WTC11 (cell line): ENCODE data around the gene MEX3D. TPM values are rescaled to one million over a fixed set of nuclear protein-coding genes. Genes with fewer than 3 reads are reported as not detected.

Experiments
- ATAC-seq: fragments of 200-7000 bp; cut with Tn5 transposase; 2 replicates; pipeline ENCODE4 v1.10.0; 2021; ENCODE audit warnings: mild to moderate bottlenecking, moderate library complexity
- CTCF ChIA-PET: fragments of 300-600 bp; sonication (Branson Sonifier 250); formaldehyde crosslinking; loops from one replicate; lab custom pipeline; 2021; ENCODE audit warnings: antibody characterized with exemption; lab: Charles Lee
- POLR2A ChIA-PET: fragments of 350-600 bp; sonication (Branson Sonifier 250); formaldehyde crosslinking; loops from one replicate; lab custom pipeline; 2021; ENCODE audit warnings: antibody characterized with exemption; lab: Charles Lee
- DNase-seq: peaks from one replicate; pipeline ENCODE4 v3.0.0; 2021; ENCODE audit warnings: low spot score
- H3K27ac Mint-ChIP-seq: 2 replicates; pipeline ENCODE4 v1.8.0; 2021; ENCODE audit warnings: mixed read lengths
- H3K27me3 Mint-ChIP-seq: 2 replicates; pipeline ENCODE4 v1.8.0; 2021; ENCODE audit warnings: low read depth, mild to moderate bottlenecking, moderate library complexity, mixed read lengths
- H3K36me3 Mint-ChIP-seq: 2 replicates; pipeline ENCODE4 v1.8.0; 2021; ENCODE audit warnings: mixed read lengths
- H3K4me1 Mint-ChIP-seq: 2 replicates; pipeline ENCODE4 v1.8.0; 2022; ENCODE audit warnings: mixed read lengths
- H3K4me3 Mint-ChIP-seq: 2 replicates; pipeline ENCODE4 v1.8.0; 2021; ENCODE audit warnings: mild to moderate bottlenecking, moderate library complexity, mixed read lengths
- H3K9me3 Mint-ChIP-seq: 2 replicates; pipeline ENCODE4 v1.8.0; 2021; ENCODE audit warnings: mixed read lengths
- ATF2 ChIP-seq: sonication (generic); formaldehyde crosslinking; IDR thresholded peaks from 2 replicates; pipeline ENCODE4 v1.8.1; 2022; ENCODE audit warnings: low read depth, missing genetic modification reagents, borderline replicate concordance
- CREB1 ChIP-seq: sonication (generic); formaldehyde crosslinking; IDR thresholded peaks from 2 replicates; pipeline ENCODE4 v1.8.0; 2023; ENCODE audit warnings: mild to moderate bottlenecking, missing genetic modification reagents
- FOXP1 ChIP-seq: sonication (generic); formaldehyde crosslinking; IDR thresholded peaks from 2 replicates; pipeline ENCODE4 v1.8.0; 2022; ENCODE audit warnings: missing genetic modification reagents, mild to moderate bottlenecking, moderate library complexity, borderline replicate concordance
- IRF2 ChIP-seq: sonication (generic); formaldehyde crosslinking; IDR thresholded peaks from 2 replicates; pipeline ENCODE4 v1.8.0; 2022; ENCODE audit warnings: low read depth, missing genetic modification reagents, borderline replicate concordance
- JUN ChIP-seq: sonication (generic); formaldehyde crosslinking; IDR thresholded peaks from 2 replicates; pipeline ENCODE4 v1.8.0; 2023; ENCODE audit warnings: mild to moderate bottlenecking, missing genetic modification reagents
- MXD4 ChIP-seq: fragments of 250-450 bp; sonication (Bioruptor Pico); IDR thresholded peaks from 2 replicates; pipeline ENCODE4 v1.8.0; 2021; ENCODE audit warnings: mild to moderate bottlenecking, moderate library complexity, borderline replicate concordance
- MYBL2 ChIP-seq: sonication (generic); formaldehyde crosslinking; IDR thresholded peaks from 2 replicates; pipeline ENCODE4 v1.8.1; 2023; ENCODE audit warnings: mild to moderate bottlenecking, moderate library complexity, missing genetic modification reagents
- PRRX2 ChIP-seq: fragments of 250-450 bp; sonication (Bioruptor Pico); IDR thresholded peaks from 2 replicates; pipeline ENCODE4 v1.8.0; 2021; ENCODE audit warnings: mild to moderate bottlenecking
- RORB ChIP-seq: fragments of 250-450 bp; sonication (Bioruptor Pico); IDR thresholded peaks from 2 replicates; pipeline ENCODE4 v1.9.0; 2021; ENCODE audit warnings: mild to moderate bottlenecking
- SMAD3 ChIP-seq: sonication (generic); formaldehyde crosslinking; IDR thresholded peaks from 2 replicates; pipeline ENCODE4 v1.8.0; 2022; ENCODE audit warnings: missing genetic modification reagents, mild to moderate bottlenecking, borderline replicate concordance
- SMAD4 ChIP-seq: sonication (generic); formaldehyde crosslinking; IDR thresholded peaks from 2 replicates; pipeline ENCODE4 v1.8.0; 2022; ENCODE audit warnings: mild to moderate bottlenecking, missing genetic modification reagents
- SP1 ChIP-seq: sonication (generic); formaldehyde crosslinking; conservative IDR thresholded peaks from 2 replicates; pipeline ENCODE4 v1.8.1; 2022; ENCODE audit warnings: missing genetic modification reagents
- TEAD1 ChIP-seq: sonication (generic); formaldehyde crosslinking; IDR thresholded peaks from 2 replicates; pipeline ENCODE4 v1.8.0; 2022; ENCODE audit warnings: mild to moderate bottlenecking, missing genetic modification reagents
- ZNF121 ChIP-seq: sonication (generic); formaldehyde crosslinking; IDR thresholded peaks from 2 replicates; pipeline ENCODE4 v1.8.0; 2023; ENCODE audit warnings: missing genetic modification reagents
- ZNF423 ChIP-seq: fragments of 250-450 bp; sonication (Bioruptor Pico); IDR thresholded peaks from 2 replicates; pipeline ENCODE4 v2.1.2; 2022; ENCODE audit warnings: mild to moderate bottlenecking, moderate library complexity
- ZNF671 ChIP-seq: fragments of 250-450 bp; sonication (Bioruptor Pico); IDR thresholded peaks from 2 replicates; pipeline ENCODE4 v1.8.0; 2021; ENCODE audit warnings: mild to moderate bottlenecking
- total RNA-seq: library from RNA; stranded (reverse); gene quantifications from 3 replicates; pipeline ENCODE4 v1.2.3, GENCODE V29; 2021
- TF ChIP-seq, protein P1 (sequence below): sonication (generic); formaldehyde crosslinking; IDR thresholded peaks from 2 replicates; pipeline ENCODE4 v1.8.0; 2022; ENCODE audit warnings: mild to moderate bottlenecking, missing genetic modification reagents
- TF ChIP-seq, protein P2 (sequence below): fragments of 250-450 bp; sonication (Bioruptor Pico); IDR thresholded peaks from 2 replicates; pipeline ENCODE4 v1.9.0; 2021; ENCODE audit warnings: moderate library complexity, mild to moderate bottlenecking, inconsistent platforms, borderline replicate concordance

MEX3D gene
- total RNA-seq, 1 experiment from 2014 or later = 69.5 TPM

DNA sequence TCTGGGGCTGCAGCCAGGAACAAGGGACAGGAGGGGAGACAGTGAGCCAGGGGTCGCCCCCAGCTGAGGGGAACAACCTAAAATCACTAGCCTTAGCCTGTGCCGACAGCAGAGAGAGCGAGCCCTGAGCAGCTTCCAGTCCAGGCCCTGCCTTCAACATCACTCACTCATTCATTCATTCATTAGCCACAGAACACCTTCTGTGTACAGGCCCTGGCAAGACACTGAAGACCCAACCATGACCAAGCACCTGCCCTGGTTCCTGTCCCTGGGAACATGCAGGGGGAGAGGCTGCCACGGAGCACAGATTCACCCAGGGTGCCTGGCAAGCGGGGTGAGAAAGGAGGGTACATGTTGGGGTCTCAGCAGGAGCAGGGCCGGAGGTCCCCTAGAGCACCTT lies 4.9 kb downstream of the MEX3D start:
- ATAC-seq = no peak
- DNase-seq = no peak
- Mint-ChIP-seq H3K4me3 (no peak overlapping the region), H3K27ac (no peak overlapping the region), H3K36me3 (peaks cover 5% of the 10 kb centered on the region; the same call in 1 of the 2 replicates), H3K9me3 (no peaks in the 10 kb centered on the region), H3K27me3 (no peaks in the 10 kb centered on the region), H3K4me1 (no peaks in the 10 kb centered on the region)
- POLR2A ChIA-PET = interaction anchor here (0.6 kb wide), 1 partner anchor 804 kb away, joined by 4 read pairs; no protein-coding TSS in a partner anchor
- CTCF ChIA-PET = interaction anchor here (1.0 to 1.4 kb wide), 2 partner anchors 12 to 17 kb away, joined by 3 read pairs; no protein-coding TSS in a partner anchor
- TF ChIP-seq SMAD4 (CRISPR knock-in tag) (no peak), MYBL2 (CRISPR knock-in tag) (no peak), TEAD1 (CRISPR knock-in tag) (no peak), FOXP1 (CRISPR knock-in tag) (no peak), PRRX2 (CRISPR knock-in tag) (no peak), ZNF423 (no peak)
- TF ChIP-seq, protein P1, sequence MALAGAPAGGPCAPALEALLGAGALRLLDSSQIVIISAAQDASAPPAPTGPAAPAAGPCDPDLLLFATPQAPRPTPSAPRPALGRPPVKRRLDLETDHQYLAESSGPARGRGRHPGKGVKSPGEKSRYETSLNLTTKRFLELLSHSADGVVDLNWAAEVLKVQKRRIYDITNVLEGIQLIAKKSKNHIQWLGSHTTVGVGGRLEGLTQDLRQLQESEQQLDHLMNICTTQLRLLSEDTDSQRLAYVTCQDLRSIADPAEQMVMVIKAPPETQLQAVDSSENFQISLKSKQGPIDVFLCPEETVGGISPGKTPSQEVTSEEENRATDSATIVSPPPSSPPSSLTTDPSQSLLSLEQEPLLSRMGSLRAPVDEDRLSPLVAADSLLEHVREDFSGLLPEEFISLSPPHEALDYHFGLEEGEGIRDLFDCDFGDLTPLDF (CRISPR knock-in tag) = no peak
- TF ChIP-seq, protein P2, sequence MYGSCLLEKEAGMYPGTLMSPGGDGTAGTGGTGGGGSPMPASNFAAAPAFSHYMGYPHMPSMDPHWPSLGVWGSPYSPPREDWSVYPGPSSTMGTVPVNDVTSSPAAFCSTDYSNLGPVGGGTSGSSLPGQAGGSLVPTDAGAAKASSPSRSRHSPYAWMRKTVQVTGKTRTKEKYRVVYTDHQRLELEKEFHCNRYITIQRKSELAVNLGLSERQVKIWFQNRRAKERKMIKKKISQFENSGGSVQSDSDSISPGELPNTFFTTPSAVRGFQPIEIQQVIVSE (CRISPR knock-in tag) = no peak

GRCh38 chr19:1561236-1561842 lies 6.8 kb downstream of the MEX3D start:
- no peak overlapping the region for H3K4me3 Mint-ChIP-seq

GRCh38 chr19:1560286-1560882 lies 7.7 kb downstream of the MEX3D start:
- ChIA-PET CTCF (no interaction called here), POLR2A (no interaction called here)
- Mint-ChIP-seq H3K27ac (no peak overlapping the region), H3K4me1 (no peaks in the 10 kb centered on the region), H3K9me3 (no peaks in the 10 kb centered on the region), H3K4me3 (no peak overlapping the region), H3K27me3 (no peaks in the 10 kb centered on the region), H3K36me3 (peaks cover 5% of the 10 kb centered on the region; the same call in 1 of the 2 replicates)
- ATAC-seq = no peak
- TF ChIP-seq ZNF671 (CRISPR knock-in tag) (no peak), ATF2 (CRISPR knock-in tag) (no peak), JUN (CRISPR knock-in tag) (no peak), SP1 (CRISPR knock-in tag) (no peak), SMAD3 (no peak), RORB (CRISPR knock-in tag) (no peak)
- DNase-seq = no peak

More at GRCh38 chr19:1561236-1561842, 6.8 kb downstream of the MEX3D start:
- Mint-ChIP-seq H3K27me3 (no peaks in the 10 kb centered on the region), H3K36me3 (peaks cover 5% of the 10 kb centered on the region; the same call in 1 of the 2 replicates), H3K4me1 (no peaks in the 10 kb centered on the region)
- ATAC-seq = no peak
- TF ChIP-seq MYBL2 (CRISPR knock-in tag) (no peak), IRF2 (no peak), ZNF121 (peak; percentile 95), MXD4 (CRISPR knock-in tag) (no peak), JUN (CRISPR knock-in tag) (no peak), CREB1 (CRISPR knock-in tag) (no peak)
- TF ChIP-seq, all 79 proteins: peak for 1
- no peak for DNase-seq
- ChIA-PET CTCF (interaction anchor here (1.1 kb wide), 1 partner anchor 15 kb away, joined by 5 read pairs; no protein-coding TSS in a partner anchor), POLR2A (no interaction called here)
- no peak overlapping the region for H3K27ac Mint-ChIP-seq
- H3K9me3 Mint-ChIP-seq = no peaks in the 10 kb centered on the region
